ENCODE results near the gene SMU1. TPM values are rescaled to one million over a fixed set of nuclear protein-coding genes. Genes with fewer than 3 reads are reported as not detected.

Gene SMU1
- total RNA-seq, 3 donors from 2014 or later, result 19.8 to 22.1 (median 21.0) TPM

DNA sequence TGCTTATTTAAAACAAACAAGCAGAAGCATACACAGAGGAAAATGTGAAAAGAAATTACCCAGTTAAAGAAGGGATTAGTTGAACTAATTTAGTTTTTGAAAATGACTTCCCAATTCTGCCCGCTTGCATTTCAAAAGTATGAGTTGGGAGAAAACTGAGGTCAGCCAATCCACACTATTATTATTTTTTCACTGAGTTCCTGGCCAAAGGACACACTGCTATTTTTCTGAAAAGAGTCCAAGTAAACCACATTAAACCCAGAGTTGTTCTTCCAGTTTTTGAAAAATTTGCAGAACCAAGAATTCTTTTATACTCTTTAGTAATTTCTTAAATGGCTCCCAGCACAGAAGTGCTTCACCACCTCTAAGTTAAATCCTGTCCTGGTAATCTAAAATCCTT lies 7.5 kb downstream of the SMU1 start:
- no peaks in the 10 kb centered on the region for H3K4me1 ChIP-seq
- peak overlapping the region in 1 of 2 donors; percentile 61 for H3K27ac ChIP-seq
- no peak for DNase-seq (ENCODE audit: low spot score in 2 of 2)
- no peaks in the 10 kb centered on the region for H3K27me3 ChIP-seq
- H3K36me3 ChIP-seq, result peaks cover 4% of the 10 kb centered on the region
- intact Hi-C loops (cut with DNase I; ENCODE audit: low total_unique reads), result no loop called here
- H3K4me3 ChIP-seq, result no peak overlapping the region
- no peak for TF ChIP-seq POLR2AphosphoS5 (IDR thresholded peaks at IDR 0.05)
- no peak for TF ChIP-seq POLR2A (IDR thresholded peaks at IDR 0.05)
- TF ChIP-seq, protein P1, sequence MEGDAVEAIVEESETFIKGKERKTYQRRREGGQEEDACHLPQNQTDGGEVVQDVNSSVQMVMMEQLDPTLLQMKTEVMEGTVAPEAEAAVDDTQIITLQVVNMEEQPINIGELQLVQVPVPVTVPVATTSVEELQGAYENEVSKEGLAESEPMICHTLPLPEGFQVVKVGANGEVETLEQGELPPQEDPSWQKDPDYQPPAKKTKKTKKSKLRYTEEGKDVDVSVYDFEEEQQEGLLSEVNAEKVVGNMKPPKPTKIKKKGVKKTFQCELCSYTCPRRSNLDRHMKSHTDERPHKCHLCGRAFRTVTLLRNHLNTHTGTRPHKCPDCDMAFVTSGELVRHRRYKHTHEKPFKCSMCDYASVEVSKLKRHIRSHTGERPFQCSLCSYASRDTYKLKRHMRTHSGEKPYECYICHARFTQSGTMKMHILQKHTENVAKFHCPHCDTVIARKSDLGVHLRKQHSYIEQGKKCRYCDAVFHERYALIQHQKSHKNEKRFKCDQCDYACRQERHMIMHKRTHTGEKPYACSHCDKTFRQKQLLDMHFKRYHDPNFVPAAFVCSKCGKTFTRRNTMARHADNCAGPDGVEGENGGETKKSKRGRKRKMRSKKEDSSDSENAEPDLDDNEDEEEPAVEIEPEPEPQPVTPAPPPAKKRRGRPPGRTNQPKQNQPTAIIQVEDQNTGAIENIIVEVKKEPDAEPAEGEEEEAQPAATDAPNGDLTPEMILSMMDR (IDR thresholded peaks at IDR 0.05), result no peak
- H3K9me3 ChIP-seq, result no peaks in the 10 kb centered on the region

DNA sequence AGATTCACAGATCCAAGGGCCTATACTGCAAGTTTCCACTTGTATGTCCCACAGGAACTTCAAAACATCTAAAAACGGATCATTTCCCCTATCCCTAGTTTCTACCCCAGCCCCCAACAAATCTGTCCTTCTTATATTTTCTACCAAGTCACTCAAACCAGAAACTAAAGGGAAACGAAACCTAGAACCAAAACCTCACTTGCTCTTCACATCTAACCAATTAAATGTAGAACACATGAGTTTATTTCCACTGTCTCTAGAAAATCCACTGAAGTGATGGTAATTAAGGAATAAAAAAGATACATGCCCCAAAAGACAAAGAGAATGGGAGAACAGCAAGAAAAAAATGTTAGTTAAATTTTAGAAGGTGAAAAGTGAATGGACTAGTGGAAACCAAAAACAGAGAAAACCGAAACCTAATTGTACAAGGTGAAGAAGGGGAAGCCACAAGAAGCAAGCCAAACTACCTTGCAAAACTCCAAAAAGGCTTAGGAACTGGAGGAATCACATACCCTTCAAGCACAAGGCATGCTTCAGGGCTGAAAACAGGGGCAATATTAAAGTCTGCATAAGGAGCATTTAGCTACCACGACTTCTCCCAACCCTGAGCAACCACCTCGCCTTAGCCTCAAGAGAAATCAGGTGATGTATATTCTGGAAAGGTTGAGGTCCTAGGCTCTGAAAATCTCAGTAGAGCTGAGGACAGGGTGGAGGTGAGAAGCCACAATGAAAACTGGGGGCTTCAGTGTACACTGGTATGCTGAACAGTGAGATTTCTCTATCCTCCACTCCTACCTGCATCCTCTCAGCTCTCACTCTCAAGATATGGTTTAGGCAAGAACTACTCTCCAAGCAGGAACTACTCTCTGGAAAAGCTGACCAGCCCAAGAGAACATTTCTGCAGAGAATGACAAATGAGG lies 11.1 kb downstream of the SMU1 start:
- no peak overlapping the region for H3K27ac ChIP-seq
- TF ChIP-seq POLR2AphosphoS5 (IDR thresholded peaks at IDR 0.05) (no peak), POLR2A (IDR thresholded peaks at IDR 0.05) (no peak)
- TF ChIP-seq, protein P1 (IDR thresholded peaks at IDR 0.05), result no peak
- peaks cover 4% of the 10 kb centered on the region for H3K36me3 ChIP-seq
- intact Hi-C loops (cut with DNase I; ENCODE audit: low total_unique reads), result no loop called here
- no peaks in the 10 kb centered on the region for H3K9me3 ChIP-seq
- H3K27me3 ChIP-seq, result no peaks in the 10 kb centered on the region
- H3K4me1 ChIP-seq, result no peaks in the 10 kb centered on the region
- DNase-seq (ENCODE audit: low spot score in 2 of 2), result no peak
- no peak overlapping the region for H3K4me3 ChIP-seq

DNA sequence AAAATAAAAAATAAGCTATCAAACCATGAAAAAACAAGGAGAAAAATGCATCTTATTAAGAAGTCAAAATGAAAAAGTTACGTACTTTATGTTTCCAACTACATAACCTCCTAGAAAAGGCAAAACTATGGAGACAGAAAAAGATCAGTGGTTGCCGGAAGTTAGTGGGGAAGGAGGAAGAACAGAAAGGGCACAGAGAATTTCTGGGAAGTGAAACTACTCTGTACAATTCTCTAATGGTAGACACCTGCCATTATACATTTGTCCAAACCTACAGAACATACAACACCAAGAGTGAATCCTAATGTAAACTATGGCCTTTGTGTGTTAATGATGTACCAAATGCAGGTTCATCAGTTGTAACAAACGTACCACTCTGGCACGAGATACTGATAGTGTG lies 25.3 kb downstream of the SMU1 start:
- no peaks in the 10 kb centered on the region for H3K36me3 ChIP-seq
- H3K4me1 ChIP-seq, result no peaks in the 10 kb centered on the region
- no peaks in the 10 kb centered on the region for H3K9me3 ChIP-seq
- H3K4me3 ChIP-seq, result no peak overlapping the region
- no peak overlapping the region for H3K27ac ChIP-seq
- no peaks in the 10 kb centered on the region for H3K27me3 ChIP-seq
- no peak for DNase-seq (ENCODE audit: low spot score in 2 of 2)
- intact Hi-C loops (cut with DNase I; ENCODE audit: low total_unique reads), result no loop called here
- TF ChIP-seq, protein P1 (IDR thresholded peaks at IDR 0.05), result no peak
- no peak for TF ChIP-seq POLR2AphosphoS5 (IDR thresholded peaks at IDR 0.05)
- TF ChIP-seq POLR2A (IDR thresholded peaks at IDR 0.05), result no peak

DNA sequence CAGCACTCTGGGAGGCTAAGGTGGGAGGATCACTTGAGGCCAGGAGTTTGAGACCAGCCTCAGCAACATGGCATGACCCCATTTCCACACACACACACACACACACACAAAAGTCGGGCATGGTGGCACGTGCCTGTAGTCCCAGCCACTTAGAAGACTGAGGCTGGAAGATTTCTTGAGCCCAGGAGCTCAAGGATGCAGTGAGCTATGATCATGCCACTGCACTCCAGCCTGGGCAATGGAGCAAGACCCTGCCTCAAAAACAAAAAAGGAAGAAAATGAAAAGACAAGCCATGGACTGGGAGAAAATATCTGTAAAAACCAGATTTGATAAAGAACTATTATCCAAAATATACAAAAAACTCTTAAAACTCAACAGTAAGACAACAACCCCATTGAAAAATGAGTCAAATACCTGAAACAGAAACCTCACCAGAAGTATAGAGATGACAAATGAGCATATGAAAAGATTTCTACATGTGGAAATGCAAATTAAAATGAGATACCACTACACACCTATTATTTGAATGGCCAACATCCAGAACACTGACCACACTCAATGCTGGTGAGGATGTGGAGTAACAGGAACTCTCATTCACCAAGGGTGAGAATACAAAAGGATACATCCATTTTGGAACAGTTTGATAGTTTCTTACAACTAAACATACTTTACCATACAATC lies 26.7 kb downstream of the SMU1 start:
- Histone ChIP-seq H3K36me3 (no peaks in the 10 kb centered on the region), H3K4me3 (no peak overlapping the region), H3K9me3 (no peaks in the 10 kb centered on the region), H3K27ac (no peak overlapping the region), H3K27me3 (no peaks in the 10 kb centered on the region), H3K4me1 (no peaks in the 10 kb centered on the region)
- no peak for DNase-seq (ENCODE audit: low spot score in 2 of 2)
- TF ChIP-seq POLR2AphosphoS5 (IDR thresholded peaks at IDR 0.05) (no peak), POLR2A (IDR thresholded peaks at IDR 0.05) (no peak)
- intact Hi-C loops (cut with DNase I; ENCODE audit: low total_unique reads), result no loop called here

DNA sequence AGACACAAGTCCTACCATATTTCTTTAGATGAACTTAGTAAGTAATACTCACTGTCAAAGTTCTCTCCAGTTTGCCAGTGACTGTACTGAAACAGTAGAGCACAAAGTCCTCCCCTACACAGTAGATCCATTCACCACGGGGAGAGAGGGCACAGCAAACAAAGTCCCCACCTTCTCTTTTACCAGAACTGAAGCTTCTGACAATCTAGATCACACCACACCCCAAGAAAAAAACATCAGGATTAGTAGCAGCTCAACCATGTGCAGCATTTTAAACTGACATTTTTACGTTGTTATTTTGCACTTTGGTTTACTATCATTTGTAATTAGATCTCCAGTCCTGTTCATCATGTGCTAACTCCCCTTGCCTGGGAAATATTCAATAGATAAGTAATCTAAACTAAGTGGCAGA lies 28.4 kb downstream of the SMU1 start:
- Histone ChIP-seq H3K36me3 (no peaks in the 10 kb centered on the region), H3K27me3 (no peaks in the 10 kb centered on the region), H3K9me3 (no peaks in the 10 kb centered on the region), H3K27ac (no peak overlapping the region), H3K4me3 (no peak overlapping the region), H3K4me1 (no peaks in the 10 kb centered on the region)
- DNase-seq (ENCODE audit: low spot score in 2 of 2), result no peak
- TF ChIP-seq POLR2A (IDR thresholded peaks at IDR 0.05) (no peak), POLR2AphosphoS5 (IDR thresholded peaks at IDR 0.05) (no peak)
- TF ChIP-seq, protein P1 (IDR thresholded peaks at IDR 0.05), result no peak
- intact Hi-C loops (cut with DNase I; ENCODE audit: low total_unique reads), result no loop called here
